SW480 (cell line): Measurements from ENCODE around the gene THSD4.

Experiments
- DNase-seq: peaks from one replicate; pipeline ENCODE4 v3.0.0-alpha.2; 2016; ENCODE audit warnings: low spot score

The THSD4 gene

DNA sequence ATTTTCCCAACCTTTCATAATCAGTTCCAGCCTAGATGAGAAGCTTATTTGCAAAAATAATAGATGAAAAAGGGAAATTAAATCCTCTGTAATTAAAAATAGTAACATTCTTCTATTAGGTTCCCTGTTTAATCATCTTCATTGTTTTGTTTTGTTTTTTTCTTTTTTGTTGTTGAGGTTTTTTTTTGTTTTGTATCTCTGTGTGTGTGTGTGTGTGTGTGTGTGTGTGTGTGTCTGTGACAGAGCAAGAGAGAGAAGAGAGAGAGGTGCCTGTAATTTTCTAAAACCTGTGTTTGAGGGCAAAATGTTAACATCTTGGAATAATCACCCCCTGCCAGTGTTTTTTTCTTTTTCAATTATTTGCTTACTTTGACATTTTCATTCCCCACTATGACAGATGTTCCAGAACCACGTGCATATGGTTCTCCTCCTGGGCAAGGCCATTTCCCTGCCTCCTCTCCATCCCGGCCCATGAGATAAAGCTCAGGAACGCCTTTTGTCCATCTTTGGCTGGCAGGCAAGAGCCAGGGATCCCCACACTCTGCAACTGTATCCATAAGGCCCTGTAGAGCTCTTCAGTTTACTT lies 573.3 kb downstream of the THSD4 start:
- DNase-seq: no peak

DNA sequence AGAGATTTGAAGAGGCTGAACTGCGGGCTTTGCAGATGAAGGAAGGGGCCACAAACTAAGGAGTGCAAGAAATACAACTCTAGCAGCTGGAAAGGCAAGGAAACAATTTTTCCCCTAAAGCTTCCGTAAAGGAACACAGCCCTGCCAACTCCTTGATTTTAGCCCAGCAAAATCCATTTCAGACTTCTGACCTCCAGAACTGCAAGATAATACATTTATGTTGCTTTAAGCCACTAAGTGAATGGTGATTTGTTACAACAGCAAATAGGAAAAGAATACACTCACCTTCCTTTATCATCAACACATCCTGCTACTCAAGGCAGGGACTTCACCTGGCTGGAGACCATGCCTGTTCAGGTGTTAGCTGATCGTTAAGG lies 575.8 kb downstream of the THSD4 start:
- no peak for DNase-seq

DNA sequence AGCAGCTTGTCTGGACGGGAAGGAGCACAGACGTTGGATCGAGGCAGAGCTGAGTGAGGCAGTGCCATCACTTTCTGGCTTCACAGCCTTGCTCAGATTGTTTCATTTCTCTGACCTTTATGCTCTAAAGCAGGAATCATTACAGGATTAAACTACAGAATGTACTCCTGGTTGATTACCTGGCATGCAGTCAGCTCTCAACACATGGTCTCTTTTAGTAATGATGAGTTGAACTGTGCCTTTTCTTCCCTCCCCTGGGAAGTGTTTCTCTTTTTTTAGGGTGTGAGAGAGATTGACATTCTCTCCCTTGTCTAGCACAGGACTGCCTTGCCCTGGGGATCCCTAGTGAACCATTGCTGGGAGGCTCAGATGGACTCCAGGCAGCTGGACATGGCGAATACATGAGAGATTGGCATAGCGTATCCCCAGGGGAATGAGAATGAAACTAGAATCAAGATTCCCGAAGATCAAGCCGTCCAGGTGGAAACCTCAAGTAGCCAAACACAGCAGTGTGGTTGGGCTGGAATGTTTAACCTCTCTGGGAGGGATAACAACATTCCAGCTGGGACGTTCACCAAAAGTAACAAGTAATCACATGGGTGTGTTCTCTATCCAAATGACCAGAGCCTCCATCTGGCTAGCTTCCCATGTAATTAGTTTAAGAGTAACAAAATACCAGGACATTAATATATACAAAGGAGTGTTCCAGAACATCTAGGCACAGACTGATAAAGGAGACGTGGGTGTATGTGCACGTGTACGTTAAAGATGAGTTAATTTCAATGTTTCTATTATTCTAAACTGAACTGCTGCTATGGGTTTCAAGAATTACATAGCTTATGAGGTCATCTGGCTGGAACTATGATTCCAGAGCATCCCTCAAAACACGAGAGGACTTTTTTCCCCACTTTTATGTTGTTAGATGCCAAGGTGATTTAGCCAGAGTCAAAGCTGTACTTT lies 576.5 kb downstream of the THSD4 start:
- peak; percentile 58 for DNase-seq

DNA sequence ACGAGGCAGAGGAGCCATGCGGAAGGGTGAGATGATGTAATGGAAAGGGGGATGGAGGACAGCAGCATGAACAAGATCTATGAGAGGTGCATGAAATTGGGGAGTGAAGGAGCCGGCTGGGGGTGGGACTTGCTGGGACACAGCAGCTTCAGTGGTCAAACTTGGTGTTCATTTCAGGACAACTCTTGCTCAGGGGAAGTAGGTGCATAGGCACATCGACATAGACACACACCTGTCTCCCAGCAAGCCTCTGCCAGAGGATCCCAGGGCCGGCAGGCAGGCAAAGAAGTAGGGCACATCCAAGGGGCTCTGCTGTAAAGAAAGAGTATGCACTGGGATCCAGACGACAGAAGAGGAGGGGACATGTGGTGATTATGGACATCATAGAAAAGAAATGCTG lies 582.0 kb downstream of the THSD4 start:
- no peak for DNase-seq

DNA sequence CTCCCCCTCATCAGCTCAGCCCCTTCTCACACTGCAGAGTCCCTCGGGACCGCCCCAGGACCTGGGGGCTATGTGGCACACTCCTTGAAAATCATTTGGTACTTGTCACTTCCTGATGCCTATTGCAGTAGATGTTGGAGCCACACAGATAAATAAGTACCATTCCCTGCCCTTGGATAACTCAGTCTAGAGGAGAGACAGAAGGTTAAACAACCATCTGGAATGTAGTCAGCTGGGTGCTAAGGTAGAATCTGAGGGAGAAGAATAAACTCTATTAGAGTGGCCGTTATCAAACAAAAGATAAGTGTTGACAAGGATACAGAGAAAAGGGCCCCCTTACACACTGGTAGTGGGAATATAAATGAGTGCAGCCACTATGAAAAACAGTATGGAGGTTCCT lies 582.8 kb downstream of the THSD4 start:
- no peak for DNase-seq

DNA sequence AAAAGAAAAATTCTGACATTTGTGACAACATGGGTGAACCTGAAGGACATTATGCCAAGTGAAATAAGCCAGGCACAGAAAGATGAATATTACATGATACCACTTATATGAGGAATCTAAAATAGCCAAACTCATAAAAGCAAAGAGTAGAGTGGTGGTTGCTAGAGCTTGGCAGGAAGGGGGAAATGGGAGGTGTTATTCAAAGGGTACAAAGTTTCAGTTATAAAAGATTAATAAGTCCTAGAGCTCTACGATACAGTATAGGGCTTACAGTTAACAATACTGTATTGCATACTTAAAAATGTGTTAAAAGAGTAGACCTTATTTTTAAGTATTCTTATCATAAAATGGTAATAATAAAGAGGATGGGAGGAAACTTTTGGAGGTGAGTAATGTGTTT lies 583.5 kb downstream of the THSD4 start:
- no peak for DNase-seq

DNA sequence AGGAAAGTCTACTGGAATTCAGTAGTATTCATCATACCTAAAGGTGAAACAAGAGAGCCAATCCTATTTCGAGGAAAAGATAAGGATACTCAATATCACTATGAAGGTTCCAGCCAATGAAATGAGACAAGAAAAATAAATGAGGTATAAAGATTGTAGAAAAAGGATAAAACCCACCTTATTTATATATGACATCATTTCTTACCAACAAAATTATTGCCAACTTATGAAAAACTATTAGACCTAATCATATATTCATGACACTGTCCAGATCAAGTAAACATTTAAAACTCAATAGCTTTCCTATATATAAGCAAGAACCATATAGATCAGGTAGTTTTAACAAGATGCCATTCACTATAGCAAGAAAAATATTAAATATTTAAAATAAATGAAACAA lies 584.7 kb downstream of the THSD4 start:
- no peak for DNase-seq

DNA sequence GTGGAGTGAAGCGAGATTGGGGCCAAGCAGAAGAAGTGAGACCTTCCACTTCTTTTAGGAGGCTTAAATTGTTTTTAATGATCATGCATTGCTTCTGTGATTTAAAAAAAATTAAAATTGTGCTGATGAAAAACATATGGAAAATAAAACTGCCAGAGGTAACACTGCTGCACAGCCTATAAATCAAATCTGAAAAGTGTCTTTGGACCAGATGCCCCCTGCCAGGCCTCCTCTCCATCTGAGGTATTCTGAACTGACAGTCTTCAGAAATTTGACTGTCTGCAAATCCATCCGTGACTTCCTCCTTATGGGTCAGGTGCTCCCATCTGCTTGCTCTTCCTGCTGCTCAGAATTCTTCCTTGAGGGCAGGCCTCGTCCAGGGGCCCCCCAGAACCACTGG lies 586.5 kb downstream of the THSD4 start:
- no peak for DNase-seq

DNA sequence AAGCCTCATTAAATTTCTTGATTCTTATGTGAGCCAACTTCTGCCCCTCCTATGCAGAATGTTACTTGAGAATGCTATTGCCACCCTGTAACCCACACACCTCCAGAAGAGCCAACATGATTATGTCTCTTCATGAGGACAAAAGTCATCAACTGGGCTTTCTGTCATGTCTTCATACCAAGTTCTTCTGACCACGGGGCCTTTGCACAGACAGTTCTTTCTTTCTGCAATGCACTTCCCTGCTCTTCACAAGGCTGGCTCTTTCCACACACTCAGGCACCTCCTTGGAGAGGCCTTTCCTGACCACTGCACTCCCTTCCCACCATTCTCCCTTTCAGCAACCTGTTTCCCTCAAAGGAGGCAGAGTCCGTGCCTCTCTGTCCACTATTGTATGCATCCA lies 587.2 kb downstream of the THSD4 start:
- DNase-seq: no peak

DNA sequence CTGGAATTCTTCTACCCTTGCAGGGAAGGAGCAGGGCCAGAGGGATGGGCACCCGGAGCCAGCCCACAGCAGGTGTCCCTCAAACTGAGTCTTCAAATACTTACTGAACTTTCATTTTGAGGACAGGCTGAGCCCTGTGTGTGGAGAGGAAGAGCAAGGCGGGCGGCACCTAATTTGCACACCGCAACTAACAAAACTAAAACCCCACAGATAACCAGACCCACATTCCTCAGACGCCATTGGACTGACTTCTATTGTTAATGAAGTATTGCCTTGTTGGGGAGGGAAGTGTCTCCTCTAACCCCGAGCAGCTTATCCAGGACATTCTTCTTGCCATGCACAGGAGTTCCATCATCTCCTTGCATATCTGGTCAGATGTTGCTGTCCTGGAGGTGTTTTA lies 589.9 kb downstream of the THSD4 start:
- peak; percentile 8 for DNase-seq

DNA sequence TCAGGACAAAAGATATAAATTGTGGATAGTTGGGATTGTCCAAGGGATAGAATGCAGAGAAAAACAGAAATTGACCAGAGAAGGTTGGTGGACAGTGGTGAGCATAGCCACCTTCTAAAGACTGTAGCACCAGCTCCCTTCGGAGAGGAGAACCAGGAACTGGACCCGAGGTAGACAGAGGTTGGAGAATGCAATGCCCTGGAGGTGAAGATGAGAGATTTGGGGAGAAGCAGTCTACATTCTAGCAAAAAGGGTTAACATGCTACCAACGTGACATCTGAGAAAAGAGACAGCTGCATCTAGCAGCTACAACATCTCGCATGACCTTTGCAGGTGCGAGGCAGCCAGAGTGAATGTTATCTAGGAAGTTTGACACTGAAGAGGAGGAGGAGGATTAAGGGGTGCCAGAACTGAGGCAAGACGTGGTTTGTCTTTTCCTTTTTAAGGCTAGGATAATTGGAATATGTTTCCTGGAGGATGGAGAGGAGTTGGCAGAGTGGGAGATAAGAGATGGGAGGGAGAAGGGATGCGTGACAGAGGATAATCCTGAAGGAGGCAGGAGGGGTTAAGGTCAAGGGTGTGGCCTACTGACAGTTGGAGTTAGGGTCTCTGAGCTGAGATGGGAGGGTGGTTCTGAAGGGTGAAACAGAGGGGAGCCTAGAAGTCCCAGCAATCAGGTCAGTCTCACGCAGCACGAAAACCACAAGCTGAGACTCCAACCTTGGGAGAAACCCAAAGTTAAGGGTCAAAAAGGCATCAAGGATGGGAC lies 591.4 kb downstream of the THSD4 start:
- DNase-seq: no peak

DNA sequence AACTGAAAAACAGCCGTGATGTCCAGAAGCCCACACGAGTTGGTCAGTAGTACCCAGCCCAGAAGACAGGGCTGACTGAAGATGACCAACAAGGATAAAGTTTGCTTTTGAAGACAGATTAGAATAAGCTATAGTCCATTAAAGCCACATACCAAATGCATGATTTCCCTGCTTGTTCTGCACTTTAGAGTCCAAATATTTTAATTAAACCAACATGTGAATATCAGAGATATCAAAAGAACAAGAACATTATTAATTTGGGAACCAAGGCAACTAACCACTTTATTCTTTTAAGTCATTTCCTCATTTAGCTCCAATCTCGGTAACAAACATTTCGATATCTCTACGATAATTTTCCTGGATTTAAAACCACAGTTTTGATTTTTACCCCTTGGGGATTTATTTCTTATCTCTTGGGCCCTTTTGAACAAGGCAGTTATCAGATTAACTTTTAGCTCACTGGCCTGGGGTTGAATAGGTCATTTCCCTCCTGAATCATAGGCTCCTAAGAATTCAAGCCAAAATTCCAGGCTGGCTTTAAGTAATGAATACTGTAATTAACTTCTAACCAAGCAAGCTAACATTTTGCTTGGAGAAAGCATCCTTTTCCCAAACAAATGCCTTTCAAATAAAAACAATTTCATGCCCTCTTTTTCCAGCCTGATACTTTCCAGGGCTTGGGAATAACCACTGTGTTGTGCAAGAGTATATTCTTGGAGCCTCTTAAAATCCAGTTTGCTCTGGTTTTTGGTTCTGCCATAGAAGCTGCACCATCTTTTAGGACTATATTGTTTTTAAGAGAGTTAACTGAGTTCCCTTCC lies 592.2 kb downstream of the THSD4 start:
- DNase-seq: no peak

DNA sequence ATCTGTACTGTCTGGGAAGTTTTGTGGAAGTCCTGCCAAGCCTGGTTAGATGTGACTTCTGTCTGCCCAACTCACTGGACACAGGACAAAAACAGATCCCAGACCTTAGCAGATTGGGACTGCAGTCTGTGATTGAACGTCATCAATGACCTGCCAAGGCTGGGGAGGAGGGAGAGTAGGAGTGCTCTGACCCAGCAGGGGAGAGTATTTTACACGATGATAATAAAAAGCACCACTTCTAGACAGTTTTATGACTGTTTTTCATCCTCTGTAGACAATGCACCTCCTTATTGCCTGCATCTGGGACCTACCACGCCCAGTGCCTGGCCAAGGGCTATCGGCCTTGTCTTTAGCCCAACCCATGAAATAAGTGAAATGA lies 592.8 kb downstream of the THSD4 start:
- DNase-seq: no peak

DNA sequence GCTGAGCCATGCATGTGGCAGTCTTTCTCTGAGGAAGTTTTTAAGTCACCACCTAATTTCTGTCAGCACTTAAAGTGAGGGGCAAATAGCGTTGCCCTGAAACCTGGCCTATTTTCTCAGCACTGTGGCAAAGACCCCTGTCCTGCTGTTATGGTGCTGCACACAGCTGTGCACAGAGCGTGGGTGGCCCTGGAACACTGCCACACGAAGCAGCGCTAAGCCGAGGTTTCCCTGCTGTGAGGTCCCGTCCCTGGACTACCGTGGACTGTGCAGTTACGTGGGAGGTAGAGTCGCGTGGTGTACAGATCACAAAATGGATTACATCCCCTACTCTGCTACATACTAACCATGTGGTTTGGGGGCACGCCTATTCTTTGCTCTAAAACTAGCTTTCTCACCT lies 593.5 kb downstream of the THSD4 start:
- DNase-seq: no peak

DNA sequence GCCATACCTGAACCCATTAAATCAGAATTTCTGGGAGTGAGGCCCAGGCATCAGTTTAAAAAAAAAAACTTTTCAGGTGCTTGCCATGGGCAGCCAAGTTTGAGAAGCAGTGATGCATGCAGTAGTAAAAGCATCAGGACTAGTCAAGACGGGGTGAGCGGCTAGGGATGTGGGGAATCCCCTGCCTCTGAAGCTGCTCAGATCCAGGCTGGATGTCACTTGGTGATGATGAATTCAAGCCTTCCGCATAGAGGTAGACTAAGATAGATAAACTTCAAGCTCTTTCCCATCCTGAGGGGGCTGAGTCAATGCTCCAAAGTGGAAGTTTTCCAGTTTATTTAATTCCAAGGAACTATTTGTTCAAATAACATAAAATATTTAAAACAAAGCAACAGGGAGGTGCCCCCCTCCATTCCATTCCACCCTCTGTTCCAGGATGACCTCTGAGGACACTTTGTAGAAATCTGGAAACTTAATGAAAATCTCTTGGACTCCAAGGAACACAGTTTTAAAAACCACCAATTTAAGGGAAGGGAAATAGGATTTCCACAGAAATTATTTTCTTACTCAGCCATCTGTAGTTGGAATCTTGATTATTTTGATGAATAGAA lies 594.6 kb downstream of the THSD4 start:
- DNase-seq: no peak

DNA sequence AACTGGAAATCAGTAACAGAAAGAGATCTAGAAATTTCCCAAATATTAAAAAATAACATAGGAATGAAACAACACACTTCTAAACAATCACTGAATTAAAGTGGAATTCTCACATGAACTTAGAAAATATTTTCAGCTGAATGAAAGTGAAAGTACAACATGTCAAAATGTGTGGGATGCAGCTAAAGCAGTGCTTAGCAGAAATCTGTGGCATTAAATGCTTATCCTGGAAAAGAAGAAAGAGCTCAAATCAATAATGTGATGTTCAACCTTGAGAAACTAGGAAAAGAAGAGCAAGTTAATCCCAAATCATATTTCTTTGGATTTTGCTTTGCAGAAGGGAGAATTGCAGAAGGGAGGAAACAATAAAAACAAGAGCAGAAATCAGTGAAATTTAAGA lies 596.9 kb downstream of the THSD4 start:
- DNase-seq: no peak

DNA sequence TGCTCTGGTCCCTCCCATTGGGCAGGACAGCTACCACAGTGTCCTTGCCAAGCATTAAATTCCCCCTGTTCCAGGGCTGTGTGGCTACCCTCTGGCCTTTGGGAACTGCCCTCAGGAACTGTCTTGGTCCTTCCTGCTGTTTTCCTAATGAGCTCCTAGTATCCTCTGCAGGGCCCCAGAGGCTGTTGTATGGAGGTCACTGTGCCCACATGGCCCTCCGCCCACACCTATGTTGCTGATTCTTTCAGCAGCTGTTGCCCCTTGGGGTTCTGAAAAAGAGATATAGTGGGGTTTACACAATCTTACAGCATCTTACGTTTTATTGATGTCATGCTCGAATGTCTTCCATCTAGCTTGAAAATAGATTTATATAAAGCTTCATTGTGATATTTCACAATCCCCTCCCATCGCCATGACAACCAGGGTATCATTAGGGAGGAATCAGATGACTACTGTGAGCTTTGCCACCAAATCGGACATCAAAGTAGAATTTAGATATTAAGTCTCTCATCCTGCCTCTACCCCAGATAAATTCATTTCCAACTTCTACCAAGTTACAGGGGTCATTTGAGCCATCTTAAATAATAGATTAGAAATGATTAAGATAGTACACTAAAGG lies 598.0 kb downstream of the THSD4 start:
- no peak for DNase-seq

DNA sequence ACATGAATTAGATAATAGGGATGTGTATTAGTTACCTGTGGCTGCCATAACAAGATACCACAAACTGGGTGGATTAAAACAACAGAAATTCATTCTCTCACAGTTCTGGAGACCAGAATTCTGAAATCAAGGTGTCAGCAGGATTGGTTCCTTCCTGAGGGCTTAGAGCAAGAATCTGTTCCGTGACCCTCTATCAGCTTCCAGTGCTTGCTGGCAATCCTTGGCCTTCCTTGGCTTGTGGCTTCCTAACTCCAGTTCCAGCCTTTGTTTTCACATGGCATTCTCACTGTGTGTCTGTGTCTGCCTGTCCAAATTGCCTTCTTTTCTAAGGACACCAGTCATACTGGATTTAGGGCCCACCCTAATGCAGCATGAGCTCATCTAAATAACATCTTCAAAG lies 600.6 kb downstream of the THSD4 start:
- no peak for DNase-seq

DNA sequence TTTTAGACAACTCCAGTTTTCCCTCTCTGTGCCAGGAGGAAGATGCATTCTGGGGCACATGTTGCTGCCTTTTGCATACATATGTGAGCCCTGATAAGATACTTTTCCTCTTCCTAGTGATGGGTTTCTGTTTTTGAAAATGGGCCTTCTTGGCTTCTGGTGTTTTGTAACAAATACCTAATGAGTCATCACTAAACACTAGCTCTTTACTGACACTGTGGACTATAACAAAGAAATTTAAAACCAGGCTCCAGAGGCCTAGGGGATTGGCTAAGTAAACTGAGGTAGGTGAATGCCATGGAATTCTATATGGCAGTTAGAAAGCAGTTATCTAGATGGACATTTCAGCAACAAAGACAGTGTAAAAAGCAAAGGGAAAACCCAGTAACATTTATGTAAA lies 601.7 kb downstream of the THSD4 start:
- DNase-seq: no peak

DNA sequence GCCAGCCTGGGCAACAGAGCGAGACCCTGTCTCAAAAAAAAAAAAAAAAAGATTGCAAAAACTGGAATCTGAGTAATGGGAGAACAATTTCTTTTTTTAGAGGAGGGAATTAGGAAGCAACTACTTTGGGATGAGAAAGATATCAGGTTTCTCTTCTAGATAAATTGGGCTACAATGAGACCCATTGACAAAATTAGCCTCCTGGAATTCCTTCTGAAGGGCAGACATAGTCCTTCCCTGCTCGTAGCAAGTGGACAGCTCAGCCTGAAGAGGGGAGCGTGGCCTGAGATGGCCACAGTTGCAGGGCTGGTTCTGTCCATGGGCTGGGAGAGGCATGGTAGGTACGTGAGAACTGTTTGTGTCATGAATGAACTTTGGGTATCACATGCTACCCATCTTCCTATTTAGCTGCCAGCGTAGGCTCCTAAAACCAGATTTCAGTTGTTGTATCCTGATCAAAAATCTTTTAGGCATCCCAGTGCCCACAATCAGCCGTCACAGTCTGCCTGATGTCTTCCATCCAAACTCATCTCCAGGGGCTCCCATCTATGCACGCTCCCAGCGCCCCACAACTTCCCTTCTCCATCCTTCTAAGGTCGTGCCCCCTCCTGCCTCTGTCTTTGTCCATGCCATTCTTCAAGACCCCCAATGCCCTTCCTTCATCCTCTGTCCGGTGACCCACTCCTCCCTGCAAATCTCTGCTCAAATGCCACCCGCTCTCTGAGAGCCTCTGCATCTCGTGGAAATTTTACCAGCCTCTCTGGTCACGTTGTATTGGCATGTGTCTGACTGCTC lies 603.0 kb downstream of the THSD4 start:
- no peak for DNase-seq
